ENCODE data around the gene ANTKMT.

ANTKMT gene

GRCh38 chr16:678858-679813 is 41.8 kb upstream of the ANTKMT start:
- Histone ChIP-seq H4K8ac (ENCODE audit: low read depth, low read length) (peak overlapping the region; percentile 76), H3K4me2 (ENCODE audit: low read length) (peak overlapping the region; percentile 81), H3K4me1 (ENCODE audit: control insufficient read depth in 1 of 2, insufficient read depth in 2 of 2, low read length in 2 of 2) (peaks cover 32 to 35% of the 10 kb centered on the region in 2 experiments), H2AK5ac (ENCODE audit: low read length) (peak overlapping the region; percentile 38), H2BK5ac (ENCODE audit: low read depth, low read length, poor library complexity) (peak overlapping the region; percentile 10), H3K27me3 (ENCODE audit: insufficient read depth, low read length) (peaks cover 3% of the 10 kb centered on the region), H2BK120ac (ENCODE audit: insufficient read depth, low read length, poor library complexity) (peak overlapping the region; percentile 43), H2AFZ (ENCODE audit: insufficient read depth, low read length, poor library complexity) (peak overlapping the region; percentile 73), H3K79me2 (ENCODE audit: control insufficient read depth, insufficient read depth, low read length, poor library complexity) (peaks cover 21% of the 10 kb centered on the region), H2BK12ac (ENCODE audit: low read length) (peak overlapping the region; percentile 37), H4K12ac (ENCODE audit: low read depth, low read length) (peak overlapping the region; percentile 84), H3K9ac (ENCODE audit: low read length) (no peak overlapping the region), H3K18ac (ENCODE audit: low read length) (peak overlapping the region; percentile 56), H3K27ac (ENCODE audit: low read depth, low read length) (peak overlapping the region; percentile 71), H3K36me3 (ENCODE audit: control insufficient read depth in 1 of 2, insufficient read depth in 2 of 2, low read length in 2 of 2) (peaks cover 27 to 32% of the 10 kb centered on the region in 2 experiments), H3K4ac (ENCODE audit: low read depth, low read length) (peak overlapping the region; percentile 19), H4K91ac (ENCODE audit: low read depth, low read length) (peak overlapping the region; percentile 57), H3K9me3 (ENCODE audit: insufficient read depth, low read depth, low read length) (peaks cover 4% of the 10 kb centered on the region), H3K23ac (ENCODE audit: low read length) (no peak overlapping the region), H3K4me3 (ENCODE audit: low read depth, low read length) (peak overlapping the region; percentile 48), H3K14ac (ENCODE audit: low read length) (peak overlapping the region; percentile 70), H3K79me1 (ENCODE audit: low read length) (peaks cover 11% of the 10 kb centered on the region)
- no CpG with 5 or more reads among the region's 52 CpGs for WGBS (ENCODE audit: extremely low coverage, insufficient coverage, insufficient read length)
- peak; percentile 55 to 66 for DNase-seq

GRCh38 chr16:679814-680624 is 40.9 kb upstream of the ANTKMT start, which contains the start of gene STUB1:
Gene STUB1 (plus strand): TSS chr16:680410. CDS start chr16:680526, 116 bp downstream.
- Histone ChIP-seq H3K79me1 (ENCODE audit: low read length) (peaks cover 14% of the 10 kb centered on the region), H3K4me2 (ENCODE audit: low read length) (peak within 1 kb of the TSS; percentile 85), H2AFZ (ENCODE audit: insufficient read depth, low read length, poor library complexity) (peak within 1 kb of the TSS; percentile 73), H3K79me2 (ENCODE audit: control insufficient read depth, insufficient read depth, low read length, poor library complexity) (peaks cover 21% of the 10 kb centered on the region), H3K9me3 (ENCODE audit: insufficient read depth, low read depth, low read length) (peaks cover 4% of the 10 kb centered on the region), H2AK5ac (ENCODE audit: low read length) (peak within 1 kb of the TSS; percentile 55), H2BK5ac (ENCODE audit: low read depth, low read length, poor library complexity) (peak within 1 kb of the TSS; percentile 80), H4K8ac (ENCODE audit: low read depth, low read length) (peak within 1 kb of the TSS; percentile 99), H3K36me3 (ENCODE audit: control insufficient read depth in 1 of 2, insufficient read depth in 2 of 2, low read length in 2 of 2) (peaks cover 27 to 32% of the 10 kb centered on the region in 2 experiments), H3K4me1 (ENCODE audit: control insufficient read depth in 1 of 2, insufficient read depth in 2 of 2, low read length in 2 of 2) (peaks cover 31 to 35% of the 10 kb centered on the region in 2 experiments), H4K12ac (ENCODE audit: low read depth, low read length) (peak within 1 kb of the TSS; percentile 86), H4K91ac (ENCODE audit: low read depth, low read length) (peak within 1 kb of the TSS; percentile 97), H3K27ac (ENCODE audit: low read depth, low read length) (peak within 1 kb of the TSS; percentile 81), H2BK12ac (ENCODE audit: low read length) (peak within 1 kb of the TSS; percentile 37), H3K4me3 (ENCODE audit: low read depth, low read length) (peak within 1 kb of the TSS; percentile 96), H3K23ac (ENCODE audit: low read length) (no peak within 1 kb of the TSS), H3K14ac (ENCODE audit: low read length) (peak within 1 kb of the TSS; percentile 90), H3K18ac (ENCODE audit: low read length) (peak within 1 kb of the TSS; percentile 86), H3K27me3 (ENCODE audit: insufficient read depth, low read length) (peaks cover 3% of the 10 kb centered on the region), H3K9ac (ENCODE audit: low read length) (peak within 1 kb of the TSS; percentile 90), H3K4ac (ENCODE audit: low read depth, low read length) (peak within 1 kb of the TSS; percentile 91), H2BK120ac (ENCODE audit: insufficient read depth, low read length, poor library complexity) (peak within 1 kb of the TSS; percentile 80)
- whole genome bisulfite sequencing (ENCODE audit: extremely low coverage, insufficient coverage, insufficient read length), result no CpG with 5 or more reads among the region's 91 CpGs
- peak; percentile 74 to 86 for DNase-seq

DNA sequence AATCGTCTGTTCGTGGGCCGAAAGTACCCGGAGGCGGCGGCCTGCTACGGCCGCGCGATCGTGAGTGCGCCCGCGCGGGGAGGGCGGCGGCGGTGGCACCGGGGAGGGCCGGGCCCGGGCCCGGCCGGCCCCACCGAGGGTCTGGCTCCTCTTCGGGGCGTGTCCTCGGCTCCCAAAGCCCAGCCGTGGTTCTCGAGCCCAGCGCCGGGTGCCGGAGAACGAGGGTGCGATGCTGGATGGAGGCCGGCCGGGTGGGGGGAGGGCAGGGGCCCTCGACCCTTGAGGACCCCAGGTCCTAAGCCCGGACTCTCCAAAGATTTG is 40.4 kb upstream of the ANTKMT start:
- peak overlapping the region; percentile 91 for H3K4ac ChIP-seq (ENCODE audit: low read depth, low read length)
- WGBS (ENCODE audit: extremely low coverage, insufficient coverage, insufficient read length), result no CpG with 5 or more reads among the region's 38 CpGs
- H4K8ac ChIP-seq (ENCODE audit: low read depth, low read length), result peak overlapping the region; percentile 82
- peak overlapping the region; percentile 55 for H2AK5ac ChIP-seq (ENCODE audit: low read length)
- H4K91ac ChIP-seq (ENCODE audit: low read depth, low read length), result peak overlapping the region; percentile 97
- peak overlapping the region; percentile 90 for H3K9ac ChIP-seq (ENCODE audit: low read length)
- peaks cover 33 to 38% of the 10 kb centered on the region in 2 experiments for H3K36me3 ChIP-seq (ENCODE audit: control insufficient read depth in 1 of 2, insufficient read depth in 2 of 2, low read length in 2 of 2)
- H3K79me1 ChIP-seq (ENCODE audit: low read length), result peaks cover 14% of the 10 kb centered on the region
- peaks cover 21% of the 10 kb centered on the region for H3K79me2 ChIP-seq (ENCODE audit: control insufficient read depth, insufficient read depth, low read length, poor library complexity)
- peak overlapping the region; percentile 90 for H3K14ac ChIP-seq (ENCODE audit: low read length)
- no peak overlapping the region for H3K23ac ChIP-seq (ENCODE audit: low read length)
- no peak for DNase-seq
- peak overlapping the region; percentile 67 for H3K18ac ChIP-seq (ENCODE audit: low read length)
- peak overlapping the region; percentile 86 for H4K12ac ChIP-seq (ENCODE audit: low read depth, low read length)
- peak overlapping the region; percentile 38 for H2AFZ ChIP-seq (ENCODE audit: insufficient read depth, low read length, poor library complexity)
- H2BK5ac ChIP-seq (ENCODE audit: low read depth, low read length, poor library complexity), result peak overlapping the region; percentile 80
- H2BK12ac ChIP-seq (ENCODE audit: low read length), result no peak overlapping the region
- peak overlapping the region; percentile 39 for H2BK120ac ChIP-seq (ENCODE audit: insufficient read depth, low read length, poor library complexity)
- peak overlapping the region; percentile 96 for H3K4me3 ChIP-seq (ENCODE audit: low read depth, low read length)
- peak overlapping the region; percentile 81 for H3K27ac ChIP-seq (ENCODE audit: low read depth, low read length)
- H3K27me3 ChIP-seq (ENCODE audit: insufficient read depth, low read length), result no peaks in the 10 kb centered on the region
- H3K9me3 ChIP-seq (ENCODE audit: insufficient read depth, low read depth, low read length), result peaks cover 6% of the 10 kb centered on the region
- peaks cover 27 to 32% of the 10 kb centered on the region in 2 experiments for H3K4me1 ChIP-seq (ENCODE audit: control insufficient read depth in 1 of 2, insufficient read depth in 2 of 2, low read length in 2 of 2)
- peak overlapping the region; percentile 85 for H3K4me2 ChIP-seq (ENCODE audit: low read length)
